ENCODE measurements around the gene FNTB. TPM values are rescaled to one million over a fixed set of nuclear protein-coding genes. Genes with fewer than 3 reads are reported as not detected.

FNTB gene
- total RNA-seq, 1 experiment from 2014 or later: 27.4 TPM

Small RNA genes within 50 kb of the gene (small RNA-seq; reads per million reads assigned to genes)
- 0 to 0.02 reads per million in 2 experiments for gene MIR4706

Other genes with a start within 250 kb of the FNTB start
- 0.05 TPM in 1 of 2 replicates, not detected in the other for gene SPTB, start 107.0 kb upstream of the FNTB start, total RNA-seq (2014; rRNA removed; shearing (Covaris generic))
- 46.6 and 53.4 TPM in 2 replicates for gene CHURC1, start 72.4 kb upstream of the FNTB start, total RNA-seq (2014; rRNA removed; shearing (Covaris generic))
- gene GPX2, start 44.1 kb upstream of the FNTB start, total RNA-seq (2014; rRNA removed; shearing (Covaris generic)): not detected in 2 replicates
- gene RAB15, start 14.6 kb upstream of the FNTB start, total RNA-seq (2014; rRNA removed; shearing (Covaris generic)): 14.0 and 16.4 TPM in 2 replicates
- 67.0 and 73.3 TPM in 2 replicates for gene MAX, start 115.6 kb downstream of the FNTB start, total RNA-seq (2014; rRNA removed; shearing (Covaris generic))